Fibroblast of villous mesenchyme (primary cell): Measurements from ENCODE around the gene COPZ2. TPM values are rescaled to one million over a fixed set of nuclear protein-coding genes. Genes with fewer than 3 reads are reported as not detected.

Experiments
- DNase-seq: peaks from one replicate; pipeline ENCODE4 v3.0.0-alpha.2; 2010; ENCODE audit warnings: low read depth
- H3K4me3 ChIP-seq: 2 replicates; pipeline ENCODE4 v1.5.1; 2011; ENCODE audit warnings: low read depth, mild to moderate bottlenecking, low read length
- CTCF ChIP-seq: IDR thresholded peaks from 2 replicates; pipeline ENCODE4 v1.5.1; 2012; ENCODE audit warnings: low read depth, mild to moderate bottlenecking, low read length; ENCODE audit not compliant: insufficient read depth
- total RNA-seq: library from RNA; depleted of rRNA; stranded (reverse); fragments of >200 nt; gene quantifications from 2 replicates; pipeline ENCODE4 v1.2.3, GENCODE V29; 2012

Gene COPZ2
- total RNA-seq, 1 donor, result 61.3 TPM

GRCh38 chr17:48031966-48032365, 5.6 kb downstream of the COPZ2 start:
- DNase-seq, result no peak
- TF ChIP-seq CTCF, result no peak
- no peak overlapping the region for H3K4me3 ChIP-seq

- no peak for TF ChIP-seq CTCF
- no peak overlapping the region for H3K4me3 ChIP-seq
- DNase-seq, result no peak
These were observed 7.1 kb downstream of the COPZ2 start for GRCh38 chr17:48030531-48030930.

- DNase-seq, result no peak
- TF ChIP-seq CTCF, result no peak
- H3K4me3 ChIP-seq, result no peak overlapping the region
These were observed 8.9 kb downstream of the COPZ2 start for GRCh38 chr17:48028736-48029135.

DNA sequence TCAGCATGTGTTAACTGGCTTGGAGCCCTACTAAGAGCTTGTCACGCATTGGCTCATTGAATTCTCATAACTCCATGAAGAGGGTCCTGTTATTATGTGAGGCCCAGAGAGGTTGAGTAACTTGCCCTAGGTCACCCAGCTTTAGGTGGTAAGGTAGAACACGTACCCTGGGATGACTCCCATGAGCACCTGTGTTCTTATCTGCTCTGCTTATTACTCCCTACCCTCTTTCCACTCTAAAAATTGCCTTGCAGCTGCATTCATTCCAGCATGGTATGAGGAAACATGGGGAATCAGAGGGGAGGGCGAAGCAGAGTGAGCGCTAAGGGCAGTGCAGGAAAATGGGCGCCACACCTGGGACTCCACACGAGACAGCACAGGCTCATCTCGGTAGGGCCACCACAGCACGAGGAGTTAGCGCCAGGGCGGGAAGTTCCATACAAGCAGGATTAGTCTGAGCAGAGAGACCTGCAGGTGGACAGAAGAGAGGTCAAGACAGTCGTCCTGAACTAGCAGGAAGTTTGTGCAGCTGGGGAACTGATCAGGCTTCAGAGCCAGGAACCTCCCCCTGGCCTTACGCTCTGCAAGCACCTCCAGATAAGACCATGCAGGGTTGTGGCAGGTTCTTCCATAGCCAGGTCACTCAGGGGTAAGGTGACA, 10.1 kb downstream of the COPZ2 start:
- no peak overlapping the region for H3K4me3 ChIP-seq
- no peak for DNase-seq
- no peak for TF ChIP-seq CTCF

DNA sequence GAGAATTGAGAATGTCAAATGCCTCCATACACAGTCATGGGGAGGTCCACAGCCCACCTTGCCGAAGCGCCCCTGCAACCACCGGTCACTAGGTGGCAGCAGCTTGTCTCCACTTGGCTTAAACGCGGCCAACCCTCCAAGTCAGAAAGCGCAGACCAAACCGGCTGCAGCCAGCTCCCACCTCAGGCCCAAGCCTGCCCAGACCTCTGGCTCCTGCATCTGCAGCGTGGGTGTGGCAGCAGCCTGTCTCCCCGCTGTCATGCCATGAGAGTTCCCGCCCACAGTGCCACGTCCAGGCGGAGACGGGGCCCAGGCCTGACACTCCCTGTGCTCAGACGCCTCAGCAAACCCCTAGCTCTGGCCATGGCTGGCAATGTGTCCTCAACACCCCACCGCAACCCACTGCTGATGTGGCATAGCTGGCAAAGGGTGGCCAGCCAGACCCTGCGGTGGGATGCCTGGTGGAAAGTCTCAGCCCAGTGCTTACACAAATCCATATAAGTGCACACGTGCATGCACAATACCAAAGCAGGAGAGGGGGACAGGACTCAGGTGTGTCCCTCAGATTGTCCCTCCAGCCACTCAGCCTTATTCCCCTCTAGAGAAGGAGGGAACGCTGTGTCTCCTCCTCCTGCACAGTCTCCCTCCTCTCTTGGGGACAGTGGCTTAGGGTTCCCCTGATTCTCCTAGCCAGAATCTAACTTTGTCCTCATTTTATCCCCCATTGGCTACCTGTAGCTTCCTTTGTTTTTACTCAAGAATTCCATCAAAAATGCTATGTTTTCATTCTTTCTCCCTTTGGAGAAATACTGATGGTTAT, 10.9 kb downstream of the COPZ2 start:
- H3K4me3 ChIP-seq, result no peak overlapping the region
- TF ChIP-seq CTCF, result peak; percentile 94
- DNase-seq, result peak; percentile 89

DNA sequence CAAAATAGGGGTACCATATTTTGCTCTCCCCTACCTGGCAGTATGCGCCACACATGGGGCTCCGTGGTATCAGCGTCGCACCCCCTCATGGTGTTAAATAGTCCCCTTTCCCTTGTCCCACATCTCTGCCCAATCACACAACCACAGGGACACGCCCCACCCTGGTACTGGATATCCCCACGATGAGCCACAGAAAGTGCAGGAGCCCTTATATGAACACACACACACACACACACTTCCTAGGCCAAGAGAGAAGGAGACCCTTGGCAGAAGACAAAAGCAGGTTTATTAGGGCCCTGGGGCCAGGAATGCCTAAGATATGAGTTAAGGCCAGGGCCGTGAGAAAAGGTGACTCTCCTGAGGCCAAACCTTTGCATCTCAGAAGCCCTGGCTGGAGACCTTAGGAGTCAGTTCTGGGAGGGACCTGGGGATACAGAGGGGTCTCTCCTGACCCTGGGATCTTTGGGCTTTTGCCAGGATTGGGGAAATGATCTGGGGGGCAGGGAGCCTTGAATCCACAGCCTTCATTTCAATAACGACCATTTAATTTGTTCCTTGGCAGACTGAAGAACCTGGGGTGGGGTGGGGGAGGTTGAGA, 11.6 kb downstream of the COPZ2 start:
- no peak for DNase-seq
- no peak overlapping the region for H3K4me3 ChIP-seq
- no peak for TF ChIP-seq CTCF
